ENCODE results near the gene GCNT2.
"Not testable (repeated sequence)": the region's sequence is repeated elsewhere in the genome, so short reads cannot be mapped to it uniquely, and the experiment has no call there.

The GCNT2 gene

GRCh38 chr6:10521104-10521808 lies at the start of gene GCNT2:
Gene GCNT2, plus strand, starts transcription at chr6:10521351. Its CDS starts 7,561 bp downstream, at chr6:10528912.
- no peak for DNase-seq (ENCODE audit: low read depth)

DNA sequence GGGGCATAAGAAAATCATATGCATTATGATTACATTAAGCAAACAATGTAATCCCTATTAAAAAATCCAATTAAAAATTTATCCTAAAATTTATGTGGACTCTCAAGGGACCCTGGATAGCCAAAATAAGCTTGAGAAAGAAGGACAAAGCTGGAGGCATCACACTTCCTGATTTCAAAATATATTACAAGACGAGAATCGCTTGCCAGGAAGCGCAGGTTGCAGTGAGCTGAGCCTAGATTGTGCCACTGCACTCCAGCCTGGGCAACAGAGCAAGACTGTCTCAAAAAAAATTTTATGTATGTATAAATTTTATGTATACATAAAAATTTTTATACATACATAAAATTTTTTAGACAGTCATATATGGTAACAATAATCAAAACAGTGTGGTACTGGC lies 48.5 kb upstream of the GCNT2 start:
- no peak for DNase-seq (ENCODE audit: low read depth)

- DNase-seq (ENCODE audit: low read depth): no peak
These were observed 42.7 kb upstream of the GCNT2 start for GRCh38 chr6:10478187-10479040.

DNA sequence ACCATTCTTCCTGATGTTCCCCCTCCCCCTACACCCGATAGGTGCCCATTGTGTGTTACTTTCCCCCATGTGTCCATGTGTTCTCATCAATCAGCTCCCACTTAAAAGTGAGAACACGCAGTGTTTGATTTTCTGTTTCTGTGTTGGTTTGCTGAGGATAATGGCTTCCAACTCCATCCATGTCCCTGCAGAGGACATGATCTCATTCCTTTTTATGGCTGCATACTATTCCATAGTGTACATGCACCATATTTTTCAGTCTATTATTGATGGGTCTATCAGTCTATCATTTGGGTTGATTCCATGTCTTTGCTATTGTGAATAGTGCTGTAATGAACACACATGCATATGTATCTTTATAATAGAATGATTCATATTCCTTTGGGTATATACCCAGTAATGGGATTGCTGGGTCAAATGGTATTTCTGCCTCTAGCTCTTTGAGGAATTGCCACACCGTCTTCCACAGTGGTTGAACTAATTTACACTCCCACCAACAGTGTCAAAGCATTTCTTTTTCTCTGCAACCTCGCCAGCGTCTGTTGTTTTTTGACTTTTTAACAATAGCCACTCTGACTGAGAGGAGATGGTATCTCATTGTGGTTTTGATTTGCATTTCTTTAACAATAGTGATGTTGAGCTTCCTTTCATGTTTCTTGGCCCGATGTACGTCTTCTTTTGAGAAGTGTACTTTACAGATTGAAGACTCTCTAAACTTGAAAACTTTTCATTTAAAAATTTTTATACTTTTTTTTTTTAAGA lies 41.0 kb upstream of the GCNT2 start:
- no peak for DNase-seq (ENCODE audit: low read depth)

DNA sequence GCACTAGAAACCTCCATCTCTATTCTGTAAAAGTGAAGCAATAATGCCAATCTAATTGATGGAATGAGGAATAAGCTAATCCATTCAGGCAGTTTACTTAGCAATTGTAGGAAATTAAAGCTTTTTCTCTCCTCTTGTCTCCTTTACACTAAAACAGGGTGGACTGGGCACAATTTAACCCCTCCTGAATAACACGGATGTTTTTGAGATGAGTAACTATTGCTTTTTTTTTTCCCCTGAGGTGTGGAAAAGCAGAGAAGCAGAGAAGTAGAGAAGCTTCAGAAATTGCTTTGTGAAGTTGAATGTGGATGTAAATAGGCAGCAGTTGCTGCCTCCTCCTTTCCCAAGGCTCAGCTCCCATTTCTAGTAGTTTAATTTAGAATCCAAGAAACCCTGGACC lies 40.0 kb upstream of the GCNT2 start:
- DNase-seq (ENCODE audit: low read depth): no peak

DNA sequence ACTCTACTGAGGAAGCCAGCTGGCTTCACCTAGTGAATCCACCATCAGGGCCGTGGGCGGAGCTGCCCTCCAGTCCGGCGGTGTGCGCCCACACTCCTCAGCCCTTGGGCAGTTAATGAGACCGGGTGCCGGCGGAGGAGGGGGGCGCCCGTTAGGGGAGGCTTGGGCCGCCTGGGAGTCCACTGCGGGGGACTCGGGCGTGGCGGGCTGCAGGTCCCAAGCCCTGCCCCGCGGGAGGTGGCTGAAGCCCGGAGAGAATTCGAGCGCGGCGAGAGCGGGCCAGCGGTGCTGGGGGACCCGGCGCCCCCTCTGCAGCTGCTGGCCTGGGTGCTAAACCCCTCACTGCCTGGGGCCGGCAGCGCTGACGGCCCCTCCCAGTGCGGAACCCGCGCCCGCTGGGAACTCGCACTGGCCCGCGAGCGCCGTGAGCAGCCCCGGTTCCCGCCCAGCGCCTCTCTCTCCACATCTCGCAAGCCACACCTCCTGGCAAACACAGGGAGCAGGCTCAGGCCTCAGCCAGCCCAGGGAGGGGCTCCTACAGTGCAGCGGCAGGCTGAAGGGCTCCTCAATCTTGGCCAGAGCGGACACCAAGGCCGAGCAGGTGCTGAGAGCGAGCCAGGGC lies 38.4 kb upstream of the GCNT2 start:
- DNase-seq (ENCODE audit: low read depth): no peak

- DNase-seq (ENCODE audit: low read depth): no peak
These were observed 36.2 kb upstream of the GCNT2 start for GRCh38 chr6:10484912-10485311.

DNA sequence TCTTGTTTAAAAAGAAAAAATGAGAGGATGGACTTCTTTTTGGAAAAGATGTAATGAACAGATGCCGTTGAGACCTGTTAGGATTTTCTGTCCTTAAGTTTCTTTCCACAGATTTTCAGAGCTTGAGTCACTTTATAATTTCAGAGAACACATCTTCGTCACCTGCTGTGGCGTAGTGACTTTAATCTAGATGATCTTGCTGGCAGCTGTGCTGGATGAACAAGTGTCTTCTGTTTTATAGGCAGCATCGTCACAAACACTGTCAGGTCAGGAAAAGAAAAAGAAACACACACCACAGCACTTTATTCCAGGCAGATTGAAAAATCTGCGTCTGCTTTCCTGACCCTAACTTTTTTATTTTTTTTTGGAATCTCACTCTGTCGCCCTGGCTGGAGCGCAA lies 35.7 kb upstream of the GCNT2 start:
- DNase-seq (ENCODE audit: low read depth): no peak

GRCh38 chr6:10486215-10486614 lies 34.9 kb upstream of the GCNT2 start:
- no peak for DNase-seq (ENCODE audit: low read depth)

GRCh38 chr6:10486944-10487588 lies 34.1 kb upstream of the GCNT2 start:
- DNase-seq (ENCODE audit: low read depth): not testable (repeated sequence)

GRCh38 chr6:10487668-10488327 lies 33.4 kb upstream of the GCNT2 start:
- DNase-seq (ENCODE audit: low read depth): no peak

DNA sequence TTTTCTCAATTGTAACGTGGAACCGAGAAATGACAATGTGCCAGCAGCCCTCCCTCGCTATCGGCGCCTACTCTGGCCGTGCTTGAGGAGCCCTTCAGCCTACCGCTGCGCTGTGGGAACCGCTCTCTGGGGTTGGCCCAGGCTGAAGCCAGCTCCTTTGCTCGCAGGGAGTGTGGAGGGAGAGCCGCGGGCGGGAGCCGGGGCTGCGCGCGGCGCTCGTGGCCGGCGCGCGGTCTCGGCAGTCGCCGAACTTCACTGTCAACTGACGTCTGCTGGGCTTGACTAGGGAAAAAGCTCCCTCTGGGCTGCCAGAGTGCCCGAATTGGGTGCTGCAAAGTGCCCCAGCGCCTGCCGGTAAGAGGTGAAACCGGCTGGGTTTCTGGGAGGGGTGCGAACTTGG lies 29.7 kb upstream of the GCNT2 start:
- no peak for DNase-seq (ENCODE audit: low read depth)

GRCh38 chr6:10491905-10492304 lies 29.2 kb upstream of the GCNT2 start:
- not testable (repeated sequence) for DNase-seq (ENCODE audit: low read depth)

GRCh38 chr6:10495029-10495428 lies 26.1 kb upstream of the GCNT2 start:
- no peak for DNase-seq (ENCODE audit: low read depth)

- DNase-seq (ENCODE audit: low read depth): no peak
These were observed 15.6 kb upstream of the GCNT2 start for GRCh38 chr6:10505529-10505928.

GRCh38 chr6:10507298-10507697 lies 13.9 kb upstream of the GCNT2 start:
- DNase-seq (ENCODE audit: low read depth): no peak

- DNase-seq (ENCODE audit: low read depth): no peak
These were observed 13.4 kb upstream of the GCNT2 start for GRCh38 chr6:10507715-10508114.

DNA sequence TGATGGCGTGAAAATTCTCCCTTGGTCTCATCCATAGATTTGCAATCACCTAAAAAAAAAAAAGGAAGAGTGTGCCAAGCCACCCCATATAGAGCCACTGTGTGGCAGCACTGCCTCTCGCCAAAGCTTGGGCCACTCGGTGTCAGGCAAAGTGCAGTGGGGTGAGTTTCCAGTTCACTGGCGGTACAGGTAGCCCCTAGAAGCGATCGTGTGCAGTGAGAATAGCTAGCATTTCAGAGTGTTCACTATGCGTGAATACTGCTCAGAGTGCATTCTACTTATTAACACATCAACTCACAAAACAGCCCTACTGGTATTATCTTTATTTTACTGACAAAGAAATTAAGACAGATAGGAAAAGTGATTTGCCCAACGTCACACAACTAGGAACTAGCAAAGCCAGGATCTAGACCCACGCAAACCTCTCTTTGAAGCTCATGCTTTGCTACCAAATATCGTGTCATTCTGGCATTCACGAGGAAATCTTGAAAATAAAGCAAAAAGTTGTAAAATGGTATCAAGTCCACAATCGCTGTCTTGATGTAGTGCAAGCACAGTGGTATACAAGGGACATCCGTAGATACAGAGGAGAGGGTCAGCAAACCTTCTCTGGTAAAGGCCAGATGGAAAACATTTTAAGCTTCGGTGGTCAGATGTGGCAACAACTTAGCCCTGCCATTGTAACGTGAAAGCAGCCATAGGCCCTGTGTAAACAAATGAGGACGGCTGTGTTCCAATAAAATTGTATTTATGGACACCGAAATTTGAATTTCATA lies 10.4 kb upstream of the GCNT2 start:
- DNase-seq (ENCODE audit: low read depth): no peak

- DNase-seq (ENCODE audit: low read depth): no peak
These were observed 9.7 kb upstream of the GCNT2 start for GRCh38 chr6:10511477-10511876.

GRCh38 chr6:10513544-10513943 lies 7.6 kb upstream of the GCNT2 start:
- no peak for DNase-seq (ENCODE audit: low read depth)

Data from stimulated activated CD8-positive, alpha-beta memory T cell treated with anti-CD3 and anti-CD28 coated beads, Interleukin-15, amount 100 ng/mL, for 24 hours (primary cell).